ENCODE results near the gene MSI2. TPM values are rescaled to one million over a fixed set of nuclear protein-coding genes. Genes with fewer than 3 reads are reported as not detected.

MSI2 gene
- total and polyA plus RNA-seq, 2 donors (not counting 1 experiment from before 2014, with no cell fraction given) = 16.1 to 196 TPM

- Histone ChIP-seq H3K4me1 (ENCODE audit: control insufficient read depth in 2 of 2, insufficient read depth in 2 of 2, low read length in 2 of 2) (peaks cover 17 to 24% of the 10 kb centered on the region in 2 donors), H4K20me1 (ENCODE audit: control insufficient read depth, insufficient read depth, low read length, poor library complexity, severe bottlenecking) (peaks cover 46% of the 10 kb centered on the region), H3K36me3 (replicated peaks in 1 of 2; ENCODE audit: control extremely low read depth in 1 of 2, control insufficient read depth in 1 of 2, extremely low read depth in 1 of 2, insufficient read depth in 2 of 2, low read length in 1 of 2) (peaks cover 0 to 5% of the 10 kb centered on the region in 2 experiments), H3K27me3 (replicated peaks in 1 of 4; ENCODE audit: control extremely low read depth in 1 of 4, control insufficient read depth in 3 of 4, insufficient read depth in 4 of 4, low read length in 3 of 4) (no peaks in the 10 kb centered on the region), H3K9me3 (ENCODE audit: control extremely low read depth in 1 of 3, control insufficient read depth in 2 of 3, insufficient read depth in 1 of 3, low read length in 2 of 3) (no peaks in the 10 kb centered on the region), H2AFZ (ENCODE audit: insufficient read depth, low read depth, low read length, poor library complexity, severe bottlenecking) (no peak overlapping the region), H3K9ac (ENCODE audit: low read length) (no peak overlapping the region), H3K4me2 (replicated peaks; ENCODE audit: low read depth, low read length, poor library complexity, severe bottlenecking) (no peak overlapping the region), H3K79me2 (ENCODE audit: control insufficient read depth, insufficient read depth, low read length) (peaks cover 90% of the 10 kb centered on the region), H3K27ac (ENCODE audit: low read length in 2 of 2) (no peak overlapping the region), H3K4me3 (ENCODE audit: control extremely low read depth in 1 of 5, extremely low read depth in 1 of 5, insufficient read depth in 1 of 5, low read depth in 2 of 5, low read length in 4 of 5) (no peak overlapping the region)
- Mint-ChIP-seq H3K4me1 (peaks cover 41% of the 10 kb centered on the region), H3K27ac (no peak overlapping the region), H3K4me3 (no peak overlapping the region), H3K9me3 (ENCODE audit: insufficient read depth) (no peaks in the 10 kb centered on the region), H3K27me3 (no peaks in the 10 kb centered on the region)
- TF ChIP-seq EZH2 (IDR thresholded peaks at IDR 0.05; ENCODE audit: borderline replicate concordance, insufficient read depth, low read depth, low read length, poor library complexity, severe bottlenecking) = no peak
- ATAC-seq (ENCODE audit: low read depth) = no peak
- no peak for DNase-seq
- WGBS (ENCODE audit: insufficient coverage) = 76% methylated on average over 8 of the region's 8 CpGs
- POLR2A ChIA-PET = no interaction called here
- CTCF ChIA-PET = no interaction called here
- intact Hi-C loops (cut with micrococcal nuclease) = no loop called here
Measured at GRCh38 chr17:57289613-57290012, 33.3 kb downstream of the MSI2 start.

GRCh38 chr17:57290981-57291380 is 34.7 kb downstream of the MSI2 start:
- TF ChIP-seq EZH2 (IDR thresholded peaks at IDR 0.05; ENCODE audit: borderline replicate concordance, insufficient read depth, low read depth, low read length, poor library complexity, severe bottlenecking) (no peak), CTCF (IDR thresholded peaks at IDR 0.05) (no peak)
- POLR2A ChIA-PET = no interaction called here
- Histone ChIP-seq H2AFZ (ENCODE audit: insufficient read depth, low read depth, low read length, poor library complexity, severe bottlenecking) (no peak overlapping the region), H3K4me3 (ENCODE audit: control extremely low read depth in 1 of 5, extremely low read depth in 1 of 5, insufficient read depth in 1 of 5, low read depth in 2 of 5, low read length in 4 of 5) (no peak overlapping the region), H3K4me2 (replicated peaks; ENCODE audit: low read depth, low read length, poor library complexity, severe bottlenecking) (no peak overlapping the region), H3K27me3 (replicated peaks in 1 of 4; ENCODE audit: control extremely low read depth in 1 of 4, control insufficient read depth in 3 of 4, insufficient read depth in 4 of 4, low read length in 3 of 4) (no peaks in the 10 kb centered on the region), H3K27ac (ENCODE audit: low read length in 2 of 2) (no peak overlapping the region), H4K20me1 (ENCODE audit: control insufficient read depth, insufficient read depth, low read length, poor library complexity, severe bottlenecking) (peaks cover 53% of the 10 kb centered on the region), H3K36me3 (replicated peaks in 1 of 2; ENCODE audit: control extremely low read depth in 1 of 2, control insufficient read depth in 1 of 2, extremely low read depth in 1 of 2, insufficient read depth in 2 of 2, low read length in 1 of 2) (peaks cover 0 to 5% of the 10 kb centered on the region in 2 experiments), H3K9ac (ENCODE audit: low read length) (no peak overlapping the region), H3K9me3 (ENCODE audit: control extremely low read depth in 1 of 3, control insufficient read depth in 2 of 3, insufficient read depth in 1 of 3, low read length in 2 of 3) (no peaks in the 10 kb centered on the region), H3K4me1 (ENCODE audit: control insufficient read depth in 2 of 2, insufficient read depth in 2 of 2, low read length in 2 of 2) (peaks cover 6 to 11% of the 10 kb centered on the region in 2 donors), H3K79me2 (ENCODE audit: control insufficient read depth, insufficient read depth, low read length) (peaks cover 90% of the 10 kb centered on the region)
- Mint-ChIP-seq H3K4me3 (no peak overlapping the region), H3K4me1 (peaks cover 35% of the 10 kb centered on the region), H3K9me3 (ENCODE audit: insufficient read depth) (no peaks in the 10 kb centered on the region), H3K27ac (no peak overlapping the region), H3K27me3 (no peaks in the 10 kb centered on the region)
- no peak for DNase-seq
- WGBS (ENCODE audit: insufficient coverage) = 100% methylated on average over 2 of the region's 10 CpGs
- intact Hi-C loops (cut with micrococcal nuclease) = no loop called here
- no peak for ATAC-seq (ENCODE audit: low read depth)
- CTCF ChIA-PET = no interaction called here

Data from B cell (primary cell).